ENCODE measurements around the gene CFAP47.

The CFAP47 gene

GRCh38 chrX:36434522-36434921 is 515.0 kb downstream of the CFAP47 start:
- no peaks in the 10 kb centered on the region for H3F3A ChIP-seq (ENCODE audit: low read depth)
- H3K9me3 ChIP-seq (ENCODE audit: insufficient read depth, low read depth, low read length): no peaks in the 10 kb centered on the region
- no peak overlapping the region for H3K9ac ChIP-seq (ENCODE audit: low read depth, low read length, poor library complexity, severe bottlenecking)
- no peaks in the 10 kb centered on the region for H3K9me2 ChIP-seq (replicated peaks; ENCODE audit: low read depth, low read length)
- no peak overlapping the region for H3K4me2 ChIP-seq (ENCODE audit: low read depth, low read length, poor library complexity, severe bottlenecking)
- no peaks in the 10 kb centered on the region for H3K4me1 ChIP-seq (ENCODE audit: insufficient read depth, low read length, poor library complexity, severe bottlenecking)
- H3K27me3 ChIP-seq (ENCODE audit: insufficient read depth, low read length, poor library complexity, severe bottlenecking): no peaks in the 10 kb centered on the region
- no peaks in the 10 kb centered on the region for H3K79me2 ChIP-seq (ENCODE audit: insufficient read depth, low read length)
- H3K36me3 ChIP-seq (ENCODE audit: insufficient read depth, low read length): no peaks in the 10 kb centered on the region
- no peak overlapping the region for H3K4me3 ChIP-seq (ENCODE audit: low read length, poor library complexity, severe bottlenecking)
- no peaks in the 10 kb centered on the region for H4K20me1 ChIP-seq (ENCODE audit: insufficient read depth, low read length, poor library complexity, severe bottlenecking)
- no peak for TF ChIP-seq EZH2phosphoT487 (IDR thresholded peaks at IDR 0.05; ENCODE audit: borderline replicate concordance)
- no peak for TF ChIP-seq CTCF (conservative IDR thresholded peaks at IDR 0.05; ENCODE audit: low read length)
- no peak overlapping the region for H2AFZ ChIP-seq (ENCODE audit: low read length)

Data from Loucy (cell line).